KOPT-K1 (cell line): Measurements from ENCODE around the gene GOLGA2.

Source experiments
- H3K27ac ChIP-seq: fragments of 200-600 bp; sonication (generic); 2 replicates; pipeline ENCODE4 v1.5.1; 2016; ENCODE audit warnings: antibody characterized with exemption, mild to moderate bottlenecking, low read depth, low read length; ENCODE audit not compliant: poor library complexity, severe bottlenecking
- H3K36me3 ChIP-seq: fragments of 200-600 bp; sonication (generic); 2 replicates; pipeline ENCODE4 v1.5.1; 2017; ENCODE audit warnings: antibody characterized with exemption, mild to moderate bottlenecking, low read length, moderate library complexity; ENCODE audit not compliant: insufficient read depth
- H3K9me3 ChIP-seq: fragments of 200-600 bp; sonication (generic); 2 replicates; pipeline ENCODE4 v1.5.1; 2017; ENCODE audit warnings: antibody characterized with exemption, low read length, mild to moderate bottlenecking; ENCODE audit not compliant: insufficient read depth, poor library complexity, severe bottlenecking

GOLGA2 gene

GRCh38 chr9:128275198-128276007 is at the start of gene GOLGA2:
TSS of gene GOLGA2 (minus strand) at chr9:128276007. CDS start at chr9:128275976, 31 bp downstream.
- Histone ChIP-seq H3K9me3 (no peaks in the 10 kb centered on the region), H3K27ac (peak within 1 kb of the TSS; percentile 71), H3K36me3 (peaks cover 16% of the 10 kb centered on the region)

- Histone ChIP-seq H3K36me3 (peaks cover 44% of the 10 kb centered on the region), H3K27ac (no peak overlapping the region), H3K9me3 (no peaks in the 10 kb centered on the region)
These were observed 48.6 kb upstream of the GOLGA2 start for GRCh38 chr9:128324401-128324800.

- H3K27ac ChIP-seq, result peak overlapping the region; percentile 87
- no peaks in the 10 kb centered on the region for H3K9me3 ChIP-seq
- H3K36me3 ChIP-seq, result peaks cover 44% of the 10 kb centered on the region
These were observed 48.0 kb upstream of the GOLGA2 start for GRCh38 chr9:128323791-128324190.

- Histone ChIP-seq H3K36me3 (peaks cover 39% of the 10 kb centered on the region), H3K9me3 (no peaks in the 10 kb centered on the region), H3K27ac (peak overlapping the region; percentile 87)
These were observed 47.5 kb upstream of the GOLGA2 start for GRCh38 chr9:128323212-128323730.

- Histone ChIP-seq H3K27ac (peak within 1 kb of the TSS; percentile 87), H3K9me3 (no peaks in the 10 kb centered on the region), H3K36me3 (peaks cover 36% of the 10 kb centered on the region)
These were observed 46.8 kb upstream of the GOLGA2 start, which contains the start of the genes COQ4 and TRUB2 for GRCh38 chr9:128322404-128323211. TSS of gene COQ4 (plus strand) at chr9:128322839. CDS start at chr9:128322859, 20 bp downstream. TSS of gene TRUB2 (minus strand) at chr9:128322447. CDS start at chr9:128322408, 39 bp downstream.

GRCh38 chr9:128321879-128322403 is 46.1 kb upstream of the GOLGA2 start:
- peaks cover 37% of the 10 kb centered on the region for H3K36me3 ChIP-seq
- no peaks in the 10 kb centered on the region for H3K9me3 ChIP-seq
- peak overlapping the region; percentile 87 for H3K27ac ChIP-seq

GRCh38 chr9:128321343-128321742 is 45.5 kb upstream of the GOLGA2 start:
- Histone ChIP-seq H3K36me3 (peaks cover 37% of the 10 kb centered on the region), H3K9me3 (no peaks in the 10 kb centered on the region), H3K27ac (peak overlapping the region; percentile 87)

- peaks cover 47% of the 10 kb centered on the region for H3K36me3 ChIP-seq
- H3K27ac ChIP-seq, result no peak overlapping the region
These were observed 41.8 kb upstream of the GOLGA2 start for GRCh38 chr9:128317629-128318028.

GRCh38 chr9:128316421-128316820 is 40.6 kb upstream of the GOLGA2 start:
- H3K27ac ChIP-seq, result no peak overlapping the region
- H3K9me3 ChIP-seq, result no peaks in the 10 kb centered on the region
- H3K36me3 ChIP-seq, result peaks cover 52% of the 10 kb centered on the region

More at GRCh38 chr9:128317629-128318028, 41.8 kb upstream of the GOLGA2 start:
- H3K9me3 ChIP-seq, result no peaks in the 10 kb centered on the region

GRCh38 chr9:128314697-128315096 is 38.9 kb upstream of the GOLGA2 start:
- Histone ChIP-seq H3K36me3 (peaks cover 69% of the 10 kb centered on the region), H3K9me3 (no peaks in the 10 kb centered on the region), H3K27ac (no peak overlapping the region)

- H3K27ac ChIP-seq, result no peak overlapping the region
- peaks cover 60% of the 10 kb centered on the region for H3K36me3 ChIP-seq
- H3K9me3 ChIP-seq, result no peaks in the 10 kb centered on the region
These were observed 34.7 kb upstream of the GOLGA2 start for GRCh38 chr9:128310461-128310860.

- Histone ChIP-seq H3K9me3 (no peaks in the 10 kb centered on the region), H3K36me3 (peaks cover 52% of the 10 kb centered on the region), H3K27ac (no peak overlapping the region)
These were observed 33.7 kb upstream of the GOLGA2 start for GRCh38 chr9:128309551-128309950.

GRCh38 chr9:128304971-128305288 is 29.1 kb upstream of the GOLGA2 start:
- Histone ChIP-seq H3K27ac (no peak overlapping the region), H3K9me3 (no peaks in the 10 kb centered on the region), H3K36me3 (peaks cover 17% of the 10 kb centered on the region)

GRCh38 chr9:128304136-128304970 is 28.5 kb upstream of the GOLGA2 start:
- Histone ChIP-seq H3K9me3 (no peaks in the 10 kb centered on the region), H3K36me3 (peaks cover 12% of the 10 kb centered on the region), H3K27ac (no peak overlapping the region)
